Smooth muscle cell (in vitro differentiated cells): ENCODE measurements around the gene CASP8AP2. TPM values are rescaled to one million over a fixed set of nuclear protein-coding genes. Genes with fewer than 3 reads are reported as not detected.

Experiments
- DNase-seq: peaks from one replicate; lab custom pipeline; 2025; ENCODE audit not compliant: unreplicated experiment; lab: John Stamatoyannopoulos, UW
- H2AFZ ChIP-seq: fragments of 200-600 bp; sonication (generic); 2 replicates; pipeline ENCODE4 v1.6.0; 2016; ENCODE audit warnings: antibody characterized with exemption, low read depth, mild to moderate bottlenecking
- H3F3A ChIP-seq: fragments of 200-600 bp; sonication (generic); 2 replicates; pipeline ENCODE4 v1.6.0; 2017; ENCODE audit warnings: antibody characterized with exemption, low read depth
- H3K27ac ChIP-seq: fragments of 200-600 bp; sonication (generic); 2 replicates; pipeline ENCODE4 v1.5.1; 2016; ENCODE audit warnings: low read depth, mild to moderate bottlenecking
- H3K27me3 ChIP-seq: fragments of 200-600 bp; sonication (generic); 2 replicates; pipeline ENCODE4 v1.6.1; 2016; ENCODE audit warnings: low read depth, mild to moderate bottlenecking
- H3K36me3 ChIP-seq: fragments of 200-600 bp; sonication (generic); 2 replicates; pipeline ENCODE4 v1.5.1; 2016; ENCODE audit warnings: low read depth
- H3K4me1 ChIP-seq: fragments of 200-600 bp; sonication (generic); 2 replicates; pipeline ENCODE4 v1.5.1; 2016; ENCODE audit warnings: low read depth
- H3K4me2 ChIP-seq: fragments of 200-600 bp; sonication (generic); 2 replicates; pipeline ENCODE4 v1.6.0; 2016; ENCODE audit warnings: mild to moderate bottlenecking
- H3K4me3 ChIP-seq: fragments of 200-600 bp; sonication (generic); 2 replicates; pipeline ENCODE4 v1.5.1; 2016; ENCODE audit warnings: mild to moderate bottlenecking
- H3K79me2 ChIP-seq: fragments of 200-600 bp; sonication (generic); 2 replicates; pipeline ENCODE4 v1.6.0; 2016; ENCODE audit warnings: low read depth, mild to moderate bottlenecking
- H3K9ac ChIP-seq: fragments of 200-600 bp; sonication (generic); 2 replicates; pipeline ENCODE4 v1.6.0; 2016; ENCODE audit warnings: low read depth
- H3K9me3 ChIP-seq: fragments of 200-600 bp; sonication (generic); replicated peaks from 2 replicates; pipeline ENCODE4 v1.5.1; 2016; ENCODE audit warnings: low read depth
- H4K20me1 ChIP-seq: fragments of 200-600 bp; sonication (generic); 2 replicates; pipeline ENCODE4 v1.6.0; 2016; ENCODE audit warnings: low read depth
- WGBS: methylation state at CpG from one replicate; pipeline ENCODE4 v1.1.7; 2016; ENCODE audit warnings: low lambda C conversion rate; 5-methylcytosine and 5-hydroxymethylcytosine counted together
- polyA plus RNA-seq: library from polyadenylated mRNA; unstranded; fragments of >200 nt; fragmentation: Nextera tagmentation; extraction: Ambion mirVana; gene quantifications from 2 replicates; pipeline ENCODE4 v1.2.1, GENCODE V29; 2016
- total RNA-seq: library from RNA; depleted of rRNA; stranded (reverse); fragments of >200 nt; gene quantifications from 2 replicates; pipeline ENCODE4 v1.2.3, GENCODE V29; 2014
- TF ChIP-seq, protein P1 (sequence below): fragments of 200-600 bp; sonication (generic); IDR thresholded peaks from 2 replicates; pipeline ENCODE4 v1.5.1; 2017; ENCODE audit warnings: borderline replicate concordance, mild to moderate bottlenecking, antibody characterized with exemption; ENCODE audit not compliant: insufficient read depth, poor library complexity, severe bottlenecking

The CASP8AP2 gene
- total and polyA plus RNA-seq, 2 experiments from 2014 or later: 13.3 to 18.7 TPM

DNA sequence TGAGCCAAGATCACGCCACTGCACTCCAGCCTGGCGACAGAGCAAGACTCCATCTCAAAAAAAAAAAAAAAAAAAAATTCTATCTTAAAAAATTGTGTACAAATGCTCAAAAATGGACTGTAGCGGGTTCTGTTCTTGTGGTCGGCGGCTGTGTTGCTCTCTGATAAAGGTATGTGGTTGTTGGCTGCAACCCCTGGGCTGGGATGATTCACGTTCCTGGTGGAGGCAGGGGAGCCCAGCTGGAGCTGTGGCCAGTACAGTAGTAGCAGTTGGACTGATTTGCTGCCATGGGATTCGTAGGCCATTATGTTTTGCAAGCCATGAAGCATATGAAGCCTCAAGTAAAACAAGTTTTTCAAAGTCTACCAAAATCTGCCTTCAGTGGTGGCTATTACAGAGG is 32.4 kb upstream of the CASP8AP2 start:
- H3K4me1 ChIP-seq: no peaks in the 10 kb centered on the region
- H3K4me3 ChIP-seq: no peak overlapping the region
- H2AFZ ChIP-seq: no peak overlapping the region
- no peak overlapping the region for H3K4me2 ChIP-seq
- no peaks in the 10 kb centered on the region for H3K79me2 ChIP-seq
- no peaks in the 10 kb centered on the region for H3K27me3 ChIP-seq
- no peaks in the 10 kb centered on the region for H3K9me3 ChIP-seq
- TF ChIP-seq, protein P1, sequence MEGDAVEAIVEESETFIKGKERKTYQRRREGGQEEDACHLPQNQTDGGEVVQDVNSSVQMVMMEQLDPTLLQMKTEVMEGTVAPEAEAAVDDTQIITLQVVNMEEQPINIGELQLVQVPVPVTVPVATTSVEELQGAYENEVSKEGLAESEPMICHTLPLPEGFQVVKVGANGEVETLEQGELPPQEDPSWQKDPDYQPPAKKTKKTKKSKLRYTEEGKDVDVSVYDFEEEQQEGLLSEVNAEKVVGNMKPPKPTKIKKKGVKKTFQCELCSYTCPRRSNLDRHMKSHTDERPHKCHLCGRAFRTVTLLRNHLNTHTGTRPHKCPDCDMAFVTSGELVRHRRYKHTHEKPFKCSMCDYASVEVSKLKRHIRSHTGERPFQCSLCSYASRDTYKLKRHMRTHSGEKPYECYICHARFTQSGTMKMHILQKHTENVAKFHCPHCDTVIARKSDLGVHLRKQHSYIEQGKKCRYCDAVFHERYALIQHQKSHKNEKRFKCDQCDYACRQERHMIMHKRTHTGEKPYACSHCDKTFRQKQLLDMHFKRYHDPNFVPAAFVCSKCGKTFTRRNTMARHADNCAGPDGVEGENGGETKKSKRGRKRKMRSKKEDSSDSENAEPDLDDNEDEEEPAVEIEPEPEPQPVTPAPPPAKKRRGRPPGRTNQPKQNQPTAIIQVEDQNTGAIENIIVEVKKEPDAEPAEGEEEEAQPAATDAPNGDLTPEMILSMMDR: no peak
- peaks cover 6% of the 10 kb centered on the region for H4K20me1 ChIP-seq
- DNase-seq: no peak
- H3K9ac ChIP-seq: no peak overlapping the region
- H3K36me3 ChIP-seq: no peaks in the 10 kb centered on the region
- WGBS: 96% methylated on average over 7 of the region's 7 CpGs
- H3K27ac ChIP-seq: no peak overlapping the region
- H3F3A ChIP-seq: no peaks in the 10 kb centered on the region

GRCh38 chr6:89799096-89799495 is 30.6 kb upstream of the CASP8AP2 start:
- 98% methylated on average over 8 of the region's 8 CpGs for WGBS
- DNase-seq: no peak
- no peaks in the 10 kb centered on the region for H3K27me3 ChIP-seq

DNA sequence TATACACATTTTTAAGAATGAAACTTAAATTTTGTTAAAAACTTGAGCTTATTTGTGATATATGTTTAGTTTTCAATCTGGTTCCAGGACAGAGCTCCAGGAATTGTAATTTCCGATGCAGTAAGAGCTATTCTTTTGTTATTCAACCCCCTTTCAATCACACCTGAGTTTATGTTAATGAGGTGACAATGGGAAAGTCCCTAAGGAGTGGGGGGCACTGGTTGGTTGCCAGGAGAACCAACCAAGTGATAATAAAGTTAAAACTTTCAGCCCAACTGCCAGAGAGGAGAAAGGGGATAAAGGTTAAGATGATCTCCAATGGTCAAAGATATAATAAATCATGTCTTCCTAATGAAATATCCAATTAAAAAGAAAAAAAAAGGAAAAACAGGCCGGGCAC is 29.9 kb upstream of the CASP8AP2 start:
- Histone ChIP-seq H3K4me3 (no peak overlapping the region), H4K20me1 (peaks cover 6% of the 10 kb centered on the region), H3K36me3 (no peaks in the 10 kb centered on the region), H3K4me1 (no peaks in the 10 kb centered on the region), H3K27ac (no peak overlapping the region), H2AFZ (no peak overlapping the region), H3K79me2 (peaks cover 6% of the 10 kb centered on the region), H3K27me3 (no peaks in the 10 kb centered on the region), H3F3A (no peaks in the 10 kb centered on the region), H3K9ac (no peak overlapping the region), H3K9me3 (no peaks in the 10 kb centered on the region), H3K4me2 (no peak overlapping the region)
- TF ChIP-seq, protein P1: no peak
- WGBS: 63% methylated on average over 2 of the region's 2 CpGs
- no peak for DNase-seq

More at GRCh38 chr6:89799096-89799495, 30.6 kb upstream of the CASP8AP2 start:
- H3K36me3 ChIP-seq: no peaks in the 10 kb centered on the region
- no peak overlapping the region for H3K4me2 ChIP-seq
- H3K9me3 ChIP-seq: no peaks in the 10 kb centered on the region
- no peak overlapping the region for H2AFZ ChIP-seq
- H3K4me3 ChIP-seq: no peak overlapping the region
- no peak overlapping the region for H3K27ac ChIP-seq
- no peaks in the 10 kb centered on the region for H3F3A ChIP-seq
- TF ChIP-seq, protein P1: no peak
- H3K9ac ChIP-seq: no peak overlapping the region
- H3K79me2 ChIP-seq: peaks cover 3% of the 10 kb centered on the region
- no peaks in the 10 kb centered on the region for H3K4me1 ChIP-seq
- H4K20me1 ChIP-seq: peaks cover 6% of the 10 kb centered on the region

GRCh38 chr6:89803271-89803670 is 26.4 kb upstream of the CASP8AP2 start:
- WGBS: 96% methylated on average over 10 of the region's 10 CpGs
- TF ChIP-seq, protein P1: no peak

More at GRCh38 chr6:89803271-89803670, 26.4 kb upstream of the CASP8AP2 start:
- DNase-seq: no peak
- Histone ChIP-seq H3K9ac (no peak overlapping the region), H3K9me3 (no peaks in the 10 kb centered on the region), H4K20me1 (peaks cover 22% of the 10 kb centered on the region), H3K36me3 (no peaks in the 10 kb centered on the region), H3F3A (no peaks in the 10 kb centered on the region), H2AFZ (no peak overlapping the region), H3K4me2 (no peak overlapping the region), H3K4me1 (no peaks in the 10 kb centered on the region), H3K27me3 (no peaks in the 10 kb centered on the region), H3K4me3 (no peak overlapping the region), H3K79me2 (peaks cover 32% of the 10 kb centered on the region), H3K27ac (no peak overlapping the region)
